Measurements from ENCODE around the gene ACP5. TPM values are rescaled to one million over a fixed set of nuclear protein-coding genes. Genes with fewer than 3 reads are reported as not detected.
A peak's percentile ranks its signal among the peaks of the same experiment; 100 is the strongest.

Gene ACP5
- total and polyA plus RNA-seq, 2 of the 4 experiments (the other 2 are of a cell fraction), result 0.54 to 1.2 TPM

- Histone ChIP-seq H3K9me3 (ENCODE audit: control insufficient read depth, insufficient read depth, low read length) (no peaks in the 10 kb centered on the region), H3K9ac (ENCODE audit: low read depth, low read length) (peak within 1 kb of the TSS; percentile 59), H4K8ac (ENCODE audit: low read depth in 2 of 2, low read length in 2 of 2) (peak within 1 kb of the TSS in 1 of 2 experiments; percentile 63; a peak in 2 of 4 replicates), H3K56ac (ENCODE audit: extremely low read depth, insufficient read depth, low read length) (0 out of 2 replicates have a peak within 1 kb of the TSS, but pooled peaks have one; percentile 29), H3K4me2 (ENCODE audit: low read depth, low read length) (peak within 1 kb of the TSS; percentile 81), H3K79me1 (ENCODE audit: low read depth in 1 of 2, low read length in 2 of 2) (peaks cover 15 to 34% of the 10 kb centered on the region in 2 experiments), H2BK5ac (ENCODE audit: low read depth, low read length, poor library complexity, severe bottlenecking) (peak within 1 kb of the TSS; percentile 47), H4K91ac (ENCODE audit: insufficient read depth, low read depth, low read length) (0 out of 2 replicates have a peak within 1 kb of the TSS, but pooled peaks have one; percentile 20), H3K27me3 (ENCODE audit: control insufficient read depth, insufficient read depth, low read length) (no peaks in the 10 kb centered on the region), H4K20me1 (ENCODE audit: insufficient read depth, low read length) (peaks cover 11% of the 10 kb centered on the region; the same call in 1 of the 2 replicates), H2AK9ac (replicated peaks; ENCODE audit: low read depth, low read length, poor library complexity) (peak within 1 kb of the TSS; percentile 63), H3K4me1 (ENCODE audit: control insufficient read depth, insufficient read depth, low read length) (peaks cover 5% of the 10 kb centered on the region), H2BK20ac (ENCODE audit: low read depth, low read length) (no peak within 1 kb of the TSS), H2BK15ac (ENCODE audit: low read depth, low read length) (no peak within 1 kb of the TSS), H2AK5ac (ENCODE audit: low read depth, low read length) (peak within 1 kb of the TSS; percentile 86; the same call in 1 of the 2 replicates), H3K27ac (ENCODE audit: insufficient read depth, low read length) (peak within 1 kb of the TSS; percentile 74), H3K18ac (ENCODE audit: low read depth, low read length) (no peak within 1 kb of the TSS), H3K4me3 (ENCODE audit: insufficient read depth, low read depth, low read length) (peak within 1 kb of the TSS; percentile 74), H3K23ac (ENCODE audit: low read depth, low read length) (no peak within 1 kb of the TSS), H3K9me1 (ENCODE audit: insufficient read depth, low read length) (peaks cover 11% of the 10 kb centered on the region), H2AFZ (replicated peaks; ENCODE audit: low read length, poor library complexity) (peak within 1 kb of the TSS; percentile 94), H3K36me3 (ENCODE audit: control insufficient read depth, insufficient read depth, low read length) (no peaks in the 10 kb centered on the region), H4K5ac (ENCODE audit: low read depth, low read length) (0 out of 2 replicates have a peak within 1 kb of the TSS, but pooled peaks have one; percentile 19), H3K14ac (replicated peaks; ENCODE audit: low read depth, low read length) (0 out of 2 replicates have a peak within 1 kb of the TSS, but pooled peaks have one; percentile 16), H2BK120ac (ENCODE audit: low read depth, low read length) (peak within 1 kb of the TSS; percentile 9; the same call in 1 of the 2 replicates), H3K4ac (ENCODE audit: low read depth, low read length) (peak within 1 kb of the TSS; percentile 46)
- in situ Hi-C loops (cut with MboI; ENCODE audit: low sequenced_read_pairs) (no loop called here), dilution Hi-C loops (cut with HindIII; ENCODE audit: low sequenced_read_pairs, unreplicated experiment) (no loop called here), intact Hi-C loops (cut with micrococcal nuclease) (no loop called here)
- TF ChIP-seq MXI1 (IDR thresholded peaks at IDR 0.05; ENCODE audit: borderline replicate concordance, low read depth, low read length), result peak; percentile 83
- no peak for TF ChIP-seq CHD1 (IDR thresholded peaks at IDR 0.05; ENCODE audit: low read depth, low read length)
- peak; percentile 8; the same call in 1 of the 2 replicates for TF ChIP-seq MAZ (IDR thresholded peaks at IDR 0.05; ENCODE audit: borderline replicate concordance, low read depth, low read length)
- peak; percentile 77 for TF ChIP-seq RCOR1 (IDR thresholded peaks at IDR 0.05; ENCODE audit: insufficient replicate concordance, low read length)
- TF ChIP-seq POLR2A (IDR thresholded peaks at IDR 0.05; ENCODE audit: low read depth, low read length), result peak; percentile 57
- TF ChIP-seq, protein P1, sequence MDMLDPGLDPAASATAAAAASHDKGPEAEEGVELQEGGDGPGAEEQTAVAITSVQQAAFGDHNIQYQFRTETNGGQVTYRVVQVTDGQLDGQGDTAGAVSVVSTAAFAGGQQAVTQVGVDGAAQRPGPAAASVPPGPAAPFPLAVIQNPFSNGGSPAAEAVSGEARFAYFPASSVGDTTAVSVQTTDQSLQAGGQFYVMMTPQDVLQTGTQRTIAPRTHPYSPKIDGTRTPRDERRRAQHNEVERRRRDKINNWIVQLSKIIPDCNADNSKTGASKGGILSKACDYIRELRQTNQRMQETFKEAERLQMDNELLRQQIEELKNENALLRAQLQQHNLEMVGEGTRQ (IDR thresholded peaks at IDR 0.05; ENCODE audit: low read depth, low read length), result 0 out of 2 replicates have a peak, but pooled peaks have one; percentile 10
- peak; percentile 41; the same call in 1 of the 2 replicates for TF ChIP-seq FOS (IDR thresholded peaks at IDR 0.05; ENCODE audit: low read depth, low read length)
- peak; percentile 70 for TF ChIP-seq BHLHE40 (IDR thresholded peaks at IDR 0.05; ENCODE audit: low read depth, low read length)
- no peak for TF ChIP-seq SMC3 (IDR thresholded peaks at IDR 0.05; ENCODE audit: low read depth, low read length)
- TF ChIP-seq NFE2L2 (IDR thresholded peaks at IDR 0.05; ENCODE audit: low read depth, low read length), result no peak
- TF ChIP-seq CEBPB (IDR thresholded peaks at IDR 0.05; ENCODE audit: low read depth, low read length), result peak; percentile 88
- TF ChIP-seq CTCF (conservative IDR thresholded peaks at IDR 0.05; ENCODE audit: low read depth, low read length), result no peak
- WGBS, 2 experiments (ENCODE audit: extremely low coverage in 2 of 2, insufficient read length in 1 of 2), result 0% methylated on average over 28 of the region's 47 CpGs; no CpG with 5 or more reads in 1 of the 2 experiments
- POLR2A ChIA-PET (ENCODE audit: unreplicated experiment), result interaction anchor here (0.5 to 0.6 kb wide), 2 partner anchors 76 to 303 kb away, joined by 8 to 13 read pairs; no protein-coding TSS in a partner anchor
- BruUV-seq (replicated peaks), result no TSS peak
- DNase-seq (peak; percentile 98), ATAC-seq (ENCODE audit: low read depth) (peak; percentile 97)
- CTCF ChIA-PET, result interaction anchor here (1.0 kb wide), 1 partner anchor 11 kb away, joined by 4 read pairs; no protein-coding TSS in a partner anchor
Observed at GRCh38 chr19:11528551-11529341, 48.7 kb downstream of the ACP5 start, which contains the start of gene ECSIT. ECSIT (minus strand) TSS chr19:11529134; CDS start chr19:11519170, 9,964 bp downstream.

Measured in IMR-90 (cell line).